ENCODE results near the gene ZNF500.

The ZNF500 gene

DNA sequence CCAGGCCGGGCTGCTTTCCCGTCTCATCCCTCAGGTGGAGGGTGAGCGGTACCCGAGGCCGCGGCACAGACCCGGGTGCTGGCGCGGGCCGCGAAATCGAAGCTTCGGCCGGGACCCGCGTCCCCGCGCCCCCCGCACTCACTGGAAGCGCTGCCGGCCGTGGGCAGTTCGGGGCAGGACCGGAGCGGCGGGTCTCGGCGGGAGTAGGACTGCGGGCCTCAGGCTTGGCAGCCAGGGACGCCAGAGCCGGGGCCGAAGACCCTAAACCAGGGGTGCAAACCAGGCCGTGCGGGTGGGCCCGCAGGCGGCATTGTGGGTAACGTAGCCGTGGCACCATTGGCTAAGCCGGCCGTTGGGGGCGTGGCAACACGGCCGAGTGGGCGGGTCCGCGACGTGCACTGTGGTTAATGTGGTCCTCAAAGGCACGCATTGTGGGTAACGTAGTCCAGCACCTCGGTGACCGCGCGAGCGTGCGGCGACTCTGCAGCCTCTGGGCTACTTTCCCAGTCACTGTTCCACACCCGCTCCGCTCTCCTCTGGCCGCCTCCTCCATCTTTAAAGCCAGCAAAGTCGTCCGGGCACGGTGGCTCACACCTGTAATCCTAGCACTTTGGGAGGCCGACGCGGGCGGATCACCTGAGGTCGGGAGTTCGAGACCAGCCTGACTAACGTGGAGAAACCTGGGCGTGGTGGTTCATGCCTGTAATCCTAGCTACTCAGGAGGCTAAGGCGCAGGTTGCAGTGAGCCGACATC is at the start of gene ZNF500:
Gene ZNF500 (minus strand): TSS at position 288 of the 754 bp plus-strand sequence. CDS start 1,184 bp downstream, outside the sequence.
- peak; percentile 85 for DNase-seq (ENCODE audit: low read depth, low spot score)

- DNase-seq (ENCODE audit: low read depth, low spot score), result no peak
These were observed 47.7 kb upstream of the ZNF500 start for GRCh38 chr16:4814542-4815173.

- no peak for DNase-seq (ENCODE audit: low read depth, low spot score)
These were observed 47.1 kb upstream of the ZNF500 start for GRCh38 chr16:4814046-4814445.

GRCh38 chr16:4813251-4814003 is 46.5 kb upstream of the ZNF500 start:
- no peak for DNase-seq (ENCODE audit: low read depth, low spot score)

DNA sequence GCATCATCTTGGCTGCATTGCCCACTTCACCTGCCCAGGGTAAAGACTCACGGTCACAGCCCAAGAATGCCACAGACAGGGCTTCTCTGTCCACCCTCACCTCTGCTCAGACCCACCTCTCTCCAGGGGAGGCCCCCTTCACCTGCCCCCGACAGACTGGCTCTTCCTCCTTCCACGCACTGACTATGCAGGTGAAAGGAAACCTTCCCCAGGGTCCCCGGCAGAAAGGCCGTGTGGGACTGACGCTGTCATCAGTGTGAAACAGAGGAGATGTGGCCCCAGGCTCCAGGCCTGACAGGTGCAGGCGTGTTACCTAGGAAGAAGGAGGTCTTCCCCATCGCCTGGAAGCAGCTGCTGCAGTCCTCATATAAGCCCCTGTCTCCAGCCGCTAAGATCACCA is 44.8 kb upstream of the ZNF500 start:
- no peak for DNase-seq (ENCODE audit: low read depth, low spot score)

GRCh38 chr16:4811242-4811641 is 44.3 kb upstream of the ZNF500 start:
- no peak for DNase-seq (ENCODE audit: low read depth, low spot score)

DNA sequence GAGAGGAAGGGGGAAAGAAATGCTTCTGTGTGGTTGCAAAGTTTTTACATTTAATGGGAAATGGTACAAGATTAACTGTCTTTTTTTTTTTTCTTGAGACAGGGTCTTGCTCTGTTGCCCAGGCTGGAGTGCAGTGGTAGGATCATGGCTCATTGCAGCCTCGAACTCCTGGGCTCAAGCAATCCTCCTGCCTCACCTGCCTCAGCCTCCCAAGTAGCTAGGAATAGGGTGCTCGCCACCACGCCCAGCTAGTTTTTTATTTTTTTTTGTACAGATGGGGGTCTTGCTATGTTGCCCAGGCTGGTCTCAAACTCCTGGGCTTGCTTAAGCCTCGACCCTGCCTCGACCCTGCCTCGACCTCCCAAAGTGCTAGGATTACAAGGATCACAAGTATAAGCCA is 39.3 kb upstream of the ZNF500 start:
- DNase-seq (ENCODE audit: low read depth, low spot score), result no peak

- no peak for DNase-seq (ENCODE audit: low read depth, low spot score)
These were observed 38.3 kb upstream of the ZNF500 start for GRCh38 chr16:4805231-4805630.

DNA sequence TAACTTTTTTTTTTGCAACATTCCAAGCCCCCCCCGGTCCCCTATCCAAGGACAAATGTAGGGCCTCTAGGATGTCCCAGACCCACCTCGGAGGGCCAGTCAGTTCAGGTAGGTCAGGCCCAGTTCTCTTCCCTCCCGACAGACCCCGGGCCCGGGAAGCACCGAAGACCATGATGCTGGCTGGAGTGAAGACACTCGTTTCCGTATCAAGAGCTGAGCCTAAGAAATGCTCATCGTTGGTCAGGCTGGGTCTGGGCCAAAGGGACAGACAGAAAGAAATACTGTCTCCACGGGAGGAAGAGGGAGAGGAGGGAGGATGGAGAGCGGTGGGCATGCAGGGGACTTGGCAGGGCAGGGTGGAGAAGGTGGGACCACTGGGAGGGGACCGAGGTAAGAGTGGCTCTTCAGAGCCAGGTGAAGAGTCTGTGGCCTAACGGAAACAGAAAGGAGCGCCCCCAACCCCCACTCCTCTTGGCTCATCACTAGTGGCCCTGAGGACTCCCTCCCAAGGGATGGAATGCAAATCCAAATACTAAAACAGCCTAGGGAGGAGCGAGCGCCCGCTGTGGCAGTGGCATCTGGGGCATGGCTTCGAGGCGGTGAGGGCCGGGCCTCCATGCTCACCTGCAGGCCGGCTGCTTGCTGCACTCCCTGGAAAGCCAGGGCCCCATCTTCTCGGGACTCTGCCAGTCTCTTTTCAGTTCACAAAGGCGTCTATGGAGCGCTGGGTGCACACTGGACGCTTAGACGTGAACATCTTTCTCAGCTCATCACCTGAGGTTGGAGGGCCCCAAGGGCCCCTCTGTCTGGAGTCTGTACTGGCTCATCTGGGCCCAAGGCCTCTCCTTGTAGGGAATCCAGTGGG is 37.2 kb upstream of the ZNF500 start:
- no peak for DNase-seq (ENCODE audit: low read depth, low spot score)

GRCh38 chr16:4803401-4803844 is 36.5 kb upstream of the ZNF500 start:
- no peak for DNase-seq (ENCODE audit: low read depth, low spot score)

DNA sequence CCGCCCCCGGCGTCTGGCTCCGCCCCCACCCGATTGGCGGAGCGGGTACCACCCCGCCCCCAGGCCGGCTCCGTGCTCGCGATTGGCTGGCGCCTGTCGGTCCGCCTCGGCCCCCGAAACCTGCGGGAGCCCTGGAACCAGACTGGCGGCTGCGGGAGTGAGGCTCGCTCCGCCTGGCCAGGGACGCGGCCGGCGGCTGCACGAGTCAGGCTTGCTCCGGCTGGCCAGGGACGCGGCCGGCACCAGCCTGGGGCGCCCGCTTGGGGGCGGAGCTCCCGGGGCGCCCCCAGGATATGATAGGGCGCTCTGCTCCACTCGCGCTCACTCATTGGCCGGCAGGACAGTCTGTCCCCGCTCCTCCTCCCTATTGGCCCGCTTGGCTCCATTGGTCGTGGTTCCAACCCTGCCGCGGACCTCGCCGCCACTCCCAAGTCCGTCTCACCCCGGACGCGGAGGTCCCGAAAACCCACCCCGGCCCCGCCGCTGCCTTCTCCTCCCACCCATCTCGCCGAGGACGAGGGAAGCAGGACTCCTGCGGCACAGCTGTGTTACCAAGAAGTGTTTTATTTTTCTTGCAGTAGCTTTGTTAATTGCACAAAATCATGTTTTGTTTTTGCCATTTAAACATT is 35.8 kb upstream of the ZNF500 start:
- DNase-seq (ENCODE audit: low read depth, low spot score), result peak; percentile 79

DNA sequence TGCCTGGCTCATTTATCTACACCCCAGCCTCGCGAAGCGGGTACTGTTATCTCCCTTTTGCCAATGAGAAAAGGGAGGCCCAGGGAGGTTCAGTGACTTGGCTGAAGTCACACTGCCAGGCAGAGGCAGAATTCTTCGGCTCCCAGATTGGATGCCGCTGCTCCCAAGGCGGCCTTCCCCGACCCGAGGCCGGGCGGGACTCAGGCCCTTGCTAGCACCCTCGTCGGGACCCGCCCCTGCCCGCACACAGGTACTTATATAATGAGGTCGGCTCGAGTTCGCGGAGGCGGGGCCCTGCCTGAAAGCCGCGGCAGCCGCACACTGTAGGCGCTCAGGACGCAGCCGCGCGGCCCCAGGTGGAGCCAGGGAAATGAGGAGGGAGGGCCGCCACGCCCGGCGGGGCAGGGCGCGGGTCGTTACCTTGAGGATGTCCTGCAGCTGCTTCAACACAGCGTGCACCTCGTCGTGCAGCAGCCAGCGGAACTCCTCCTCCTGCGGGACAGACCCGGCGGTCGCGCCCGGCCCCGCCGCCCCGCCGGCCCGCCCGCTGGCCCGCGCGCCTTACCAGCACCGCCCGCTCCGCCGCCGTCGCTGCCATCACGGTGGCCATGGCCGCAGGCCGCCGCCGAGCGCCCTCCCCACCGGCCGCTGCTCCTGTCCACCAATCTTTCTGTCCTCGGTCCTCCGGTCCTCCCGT is 35.1 kb upstream of the ZNF500 start, which contains the start of gene ROGDI:
Gene ROGDI (minus strand): TSS at position 672 of the 697 bp plus-strand sequence. CDS start 62 bp downstream, at position 610.
- DNase-seq (ENCODE audit: low read depth, low spot score), result no peak

GRCh38 chr16:4801051-4801961 is 34.3 kb upstream of the ZNF500 start:
- no peak for DNase-seq (ENCODE audit: low read depth, low spot score)

- no peak for DNase-seq (ENCODE audit: low read depth, low spot score)
These were observed 33.5 kb upstream of the ZNF500 start for GRCh38 chr16:4800290-4801041.

- DNase-seq (ENCODE audit: low read depth, low spot score), result no peak
These were observed 32.4 kb upstream of the ZNF500 start for GRCh38 chr16:4799171-4799855.

- no peak for DNase-seq (ENCODE audit: low read depth, low spot score)
These were observed 31.5 kb upstream of the ZNF500 start for GRCh38 chr16:4798456-4798855.

- no peak for DNase-seq (ENCODE audit: low read depth, low spot score)
These were observed 30.9 kb upstream of the ZNF500 start for GRCh38 chr16:4797805-4798252.
